Measurements from ENCODE around the gene OR10G7. TPM values are rescaled to one million over a fixed set of nuclear protein-coding genes. Genes with fewer than 3 reads are reported as not detected.

Gene OR10G7
- total and polyA plus RNA-seq, 2 experiments from 2014 or later: not detected

DNA sequence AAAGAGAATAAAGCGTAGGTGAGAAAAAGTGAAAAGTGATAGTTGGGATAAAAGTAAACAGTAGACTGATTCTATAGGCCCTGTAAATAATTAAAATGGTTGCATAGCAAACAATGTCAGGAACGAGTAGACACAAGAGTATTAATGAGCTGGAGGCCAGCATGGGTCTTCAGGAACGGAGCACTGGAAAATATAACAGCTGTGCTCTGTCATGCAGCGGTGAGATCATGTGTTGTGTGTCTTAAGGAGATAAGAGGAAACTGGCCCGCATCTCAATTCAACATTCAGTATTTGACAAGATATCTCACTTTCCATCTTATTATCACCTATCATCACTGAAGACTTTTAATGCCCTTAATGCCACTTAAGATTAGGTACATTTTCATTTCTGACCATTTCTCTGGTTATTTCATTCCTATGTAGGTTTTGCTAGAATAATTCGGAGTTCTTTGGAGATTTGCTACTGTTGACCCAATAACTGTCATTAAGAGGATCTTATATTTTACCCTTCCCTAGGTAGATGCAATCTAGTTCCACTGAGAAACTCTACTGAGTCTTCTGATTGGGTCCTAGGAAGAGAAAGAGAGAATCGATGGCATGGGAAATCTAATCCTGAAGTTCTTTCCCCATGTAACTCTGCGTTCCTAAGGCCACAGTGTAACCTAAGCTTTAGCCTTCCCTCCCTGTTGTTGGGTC is 38.7 kb upstream of the OR10G7 start:
- 59% methylated on average over 8 of the region's 8 CpGs for WGBS (ENCODE audit: low lambda C conversion rate, missing lambda C conversion rate)

DNA sequence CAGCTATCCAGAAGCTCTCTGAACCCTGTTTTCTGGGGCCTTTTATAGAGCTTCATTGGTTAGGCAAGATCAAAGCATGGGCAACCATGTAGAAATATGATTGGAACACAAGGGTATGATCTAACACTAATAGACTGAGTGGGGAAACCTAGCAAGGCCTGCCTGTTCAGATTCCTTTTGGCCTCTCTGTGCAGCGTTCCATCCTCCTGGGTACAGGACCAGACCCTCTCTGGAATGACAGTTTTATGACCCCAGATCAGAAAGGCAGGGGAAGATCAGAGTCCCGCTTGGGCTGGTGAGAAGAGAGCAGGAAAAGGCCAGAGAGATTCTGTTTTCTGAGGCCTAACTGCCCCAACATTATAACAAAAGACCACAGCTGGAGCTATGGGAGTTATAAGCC is 37.5 kb upstream of the OR10G7 start:
- H3K79me2 ChIP-seq: no peaks in the 10 kb centered on the region
- WGBS (ENCODE audit: low lambda C conversion rate, missing lambda C conversion rate): 26% methylated on average over 2 of the region's 2 CpGs
- H3K4me2 ChIP-seq: no peak overlapping the region
- H3K27me3 ChIP-seq: no peaks in the 10 kb centered on the region
- H3K27ac ChIP-seq: no peak overlapping the region
- no peak overlapping the region for H2AFZ ChIP-seq
- no peaks in the 10 kb centered on the region for H3K4me1 ChIP-seq (ENCODE audit: insufficient read depth)
- H3K4me3 ChIP-seq: no peak overlapping the region
- H3K36me3 ChIP-seq (replicated peaks; ENCODE audit: insufficient read depth, low read depth): no peaks in the 10 kb centered on the region
- no peaks in the 10 kb centered on the region for H3K9me3 ChIP-seq (ENCODE audit: low read depth)
- DNase-seq (ENCODE audit: low spot score): no peak
- no peaks in the 10 kb centered on the region for H4K20me1 ChIP-seq (ENCODE audit: insufficient read depth, poor library complexity, severe bottlenecking)
- H3K9me2 ChIP-seq (replicated peaks; ENCODE audit: insufficient read depth): no peaks in the 10 kb centered on the region
- TF ChIP-seq EZH2 (IDR thresholded peaks at IDR 0.05; ENCODE audit: borderline replicate concordance): no peak
- TF ChIP-seq, protein P1, sequence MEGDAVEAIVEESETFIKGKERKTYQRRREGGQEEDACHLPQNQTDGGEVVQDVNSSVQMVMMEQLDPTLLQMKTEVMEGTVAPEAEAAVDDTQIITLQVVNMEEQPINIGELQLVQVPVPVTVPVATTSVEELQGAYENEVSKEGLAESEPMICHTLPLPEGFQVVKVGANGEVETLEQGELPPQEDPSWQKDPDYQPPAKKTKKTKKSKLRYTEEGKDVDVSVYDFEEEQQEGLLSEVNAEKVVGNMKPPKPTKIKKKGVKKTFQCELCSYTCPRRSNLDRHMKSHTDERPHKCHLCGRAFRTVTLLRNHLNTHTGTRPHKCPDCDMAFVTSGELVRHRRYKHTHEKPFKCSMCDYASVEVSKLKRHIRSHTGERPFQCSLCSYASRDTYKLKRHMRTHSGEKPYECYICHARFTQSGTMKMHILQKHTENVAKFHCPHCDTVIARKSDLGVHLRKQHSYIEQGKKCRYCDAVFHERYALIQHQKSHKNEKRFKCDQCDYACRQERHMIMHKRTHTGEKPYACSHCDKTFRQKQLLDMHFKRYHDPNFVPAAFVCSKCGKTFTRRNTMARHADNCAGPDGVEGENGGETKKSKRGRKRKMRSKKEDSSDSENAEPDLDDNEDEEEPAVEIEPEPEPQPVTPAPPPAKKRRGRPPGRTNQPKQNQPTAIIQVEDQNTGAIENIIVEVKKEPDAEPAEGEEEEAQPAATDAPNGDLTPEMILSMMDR (IDR thresholded peaks at IDR 0.05; ENCODE audit: poor library complexity): no peak
- TF ChIP-seq EZH2phosphoT487 (IDR thresholded peaks at IDR 0.05; ENCODE audit: low read depth, severe bottlenecking, unreplicated experiment): no peak

More for the DNA sequence above, 38.7 kb upstream of the OR10G7 start:
- H3K36me3 ChIP-seq (replicated peaks; ENCODE audit: insufficient read depth, low read depth): no peaks in the 10 kb centered on the region
- peak overlapping the region; percentile 62 for H3K27ac ChIP-seq
- H3K9me3 ChIP-seq (ENCODE audit: low read depth): no peaks in the 10 kb centered on the region
- no peaks in the 10 kb centered on the region for H4K20me1 ChIP-seq (ENCODE audit: insufficient read depth, poor library complexity, severe bottlenecking)
- H2AFZ ChIP-seq: no peak overlapping the region
- no peaks in the 10 kb centered on the region for H3K79me2 ChIP-seq
- no peak overlapping the region for H3K4me2 ChIP-seq
- DNase-seq (ENCODE audit: low spot score): peak; percentile 20
- TF ChIP-seq, protein P1 (IDR thresholded peaks at IDR 0.05; ENCODE audit: poor library complexity): no peak
- TF ChIP-seq EZH2phosphoT487 (IDR thresholded peaks at IDR 0.05; ENCODE audit: low read depth, severe bottlenecking, unreplicated experiment): no peak
- no peak for TF ChIP-seq EZH2 (IDR thresholded peaks at IDR 0.05; ENCODE audit: borderline replicate concordance)
- no peaks in the 10 kb centered on the region for H3K4me1 ChIP-seq (ENCODE audit: insufficient read depth)
- no peaks in the 10 kb centered on the region for H3K9me2 ChIP-seq (replicated peaks; ENCODE audit: insufficient read depth)
- H3K4me3 ChIP-seq: no peak overlapping the region
- H3K27me3 ChIP-seq: no peaks in the 10 kb centered on the region

DNA sequence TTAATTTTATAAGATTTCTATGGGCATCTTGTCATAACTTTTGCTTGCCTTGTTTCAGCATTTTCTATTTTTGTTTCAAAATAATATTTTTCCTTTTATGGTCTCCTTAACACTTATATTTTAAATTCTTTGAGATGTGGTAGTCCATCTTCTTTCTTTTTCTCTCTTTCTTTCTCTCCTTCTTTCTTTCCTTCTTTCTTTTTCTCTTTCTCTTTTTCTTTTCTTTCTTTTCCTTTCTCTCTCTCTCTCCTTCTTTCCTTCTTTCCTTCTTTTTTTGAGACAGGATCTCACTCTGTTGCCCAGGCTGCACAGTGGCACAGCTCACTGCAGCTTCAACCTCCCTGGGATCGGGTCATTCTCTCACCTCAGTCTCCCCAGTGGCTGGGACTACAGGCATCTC is 36.1 kb upstream of the OR10G7 start:
- WGBS (ENCODE audit: low lambda C conversion rate, missing lambda C conversion rate): 95% methylated on average over 1 of the region's 1 CpG
- no peak for DNase-seq (ENCODE audit: low spot score)

More for the DNA sequence above, 36.1 kb upstream of the OR10G7 start:
- Histone ChIP-seq H3K4me3 (no peak overlapping the region), H3K79me2 (no peaks in the 10 kb centered on the region), H4K20me1 (ENCODE audit: insufficient read depth, poor library complexity, severe bottlenecking) (no peaks in the 10 kb centered on the region), H3K27ac (no peak overlapping the region), H3K9me2 (replicated peaks; ENCODE audit: insufficient read depth) (no peaks in the 10 kb centered on the region), H3K4me1 (ENCODE audit: insufficient read depth) (no peaks in the 10 kb centered on the region), H3K27me3 (no peaks in the 10 kb centered on the region), H2AFZ (no peak overlapping the region), H3K4me2 (no peak overlapping the region), H3K9me3 (ENCODE audit: low read depth) (no peaks in the 10 kb centered on the region), H3K36me3 (replicated peaks; ENCODE audit: insufficient read depth, low read depth) (no peaks in the 10 kb centered on the region)
- TF ChIP-seq, protein P1 (IDR thresholded peaks at IDR 0.05; ENCODE audit: poor library complexity): no peak
- TF ChIP-seq EZH2 (IDR thresholded peaks at IDR 0.05; ENCODE audit: borderline replicate concordance) (no peak), EZH2phosphoT487 (IDR thresholded peaks at IDR 0.05; ENCODE audit: low read depth, severe bottlenecking, unreplicated experiment) (no peak)
